ENCODE measurements around the gene STRN4. TPM values are rescaled to one million over a fixed set of nuclear protein-coding genes. Genes with fewer than 3 reads are reported as not detected.

The STRN4 gene, protein sequence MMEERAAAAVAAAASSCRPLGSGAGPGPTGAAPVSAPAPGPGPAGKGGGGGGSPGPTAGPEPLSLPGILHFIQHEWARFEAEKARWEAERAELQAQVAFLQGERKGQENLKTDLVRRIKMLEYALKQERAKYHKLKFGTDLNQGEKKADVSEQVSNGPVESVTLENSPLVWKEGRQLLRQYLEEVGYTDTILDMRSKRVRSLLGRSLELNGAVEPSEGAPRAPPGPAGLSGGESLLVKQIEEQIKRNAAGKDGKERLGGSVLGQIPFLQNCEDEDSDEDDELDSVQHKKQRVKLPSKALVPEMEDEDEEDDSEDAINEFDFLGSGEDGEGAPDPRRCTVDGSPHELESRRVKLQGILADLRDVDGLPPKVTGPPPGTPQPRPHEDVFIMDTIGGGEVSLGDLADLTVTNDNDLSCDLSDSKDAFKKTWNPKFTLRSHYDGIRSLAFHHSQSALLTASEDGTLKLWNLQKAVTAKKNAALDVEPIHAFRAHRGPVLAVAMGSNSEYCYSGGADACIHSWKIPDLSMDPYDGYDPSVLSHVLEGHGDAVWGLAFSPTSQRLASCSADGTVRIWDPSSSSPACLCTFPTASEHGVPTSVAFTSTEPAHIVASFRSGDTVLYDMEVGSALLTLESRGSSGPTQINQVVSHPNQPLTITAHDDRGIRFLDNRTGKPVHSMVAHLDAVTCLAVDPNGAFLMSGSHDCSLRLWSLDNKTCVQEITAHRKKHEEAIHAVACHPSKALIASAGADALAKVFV
- polyA plus RNA-seq (ENCODE audit: insufficient read length in 12 of 12) = 10 to 100 TPM in 11 of 12 donors, not detected in 1; 40.0 to 75.7 (median 44.8) TPM
- long read RNA-seq, donor 1, transcript STRN4-222 (1 exons, 2,240 nt) = major isoform, 26 of 50 reads
- long read RNA-seq, donor 1, partial matches to known transcripts = 18 of 50 reads
- long read RNA-seq, donor 1, other reads (novel, unspliced or antisense) = 0 of 50 reads
- long read RNA-seq, donor 2, transcript STRN4-222 (1 exons, 2,240 nt) = major isoform, 18 of 21 reads
- long read RNA-seq, donor 2, partial matches to known transcripts = 0 of 21 reads
- long read RNA-seq, donor 2, other reads (novel, unspliced or antisense) = 0 of 21 reads
- long read RNA-seq, donor 3, transcript STRN4-222 (1 exons, 2,240 nt) = major isoform, 9 of 10 reads
- long read RNA-seq, donor 3, partial matches to known transcripts = 0 of 10 reads
- long read RNA-seq, donor 3, other reads (novel, unspliced or antisense) = 0 of 10 reads
- long read RNA-seq, donor 4, transcript STRN4-222 (1 exons, 2,240 nt) = major isoform, 11 of 14 reads
- long read RNA-seq, donor 4, partial matches to known transcripts = 0 of 14 reads
- long read RNA-seq, donor 4, other reads (novel, unspliced or antisense) = 0 of 14 reads
- long read RNA-seq, donor 5, transcript STRN4-222 (1 exons, 2,240 nt) = major isoform, 13 of 21 reads
- long read RNA-seq, donor 5, partial matches to known transcripts = 0 of 21 reads
- long read RNA-seq, donor 5, other reads (novel, unspliced or antisense) = 0 of 21 reads
- long read RNA-seq, donor 6, transcript STRN4-222 (1 exons, 2,240 nt) = major isoform, 7 of 13 reads
- long read RNA-seq, donor 6, partial matches to known transcripts = 0 of 13 reads
- long read RNA-seq, donor 6, other reads (novel, unspliced or antisense) = 0 of 13 reads
- long read RNA-seq, donor 7, transcript STRN4-222 (1 exons, 2,240 nt) = major isoform, 10 of 11 reads
- long read RNA-seq, donor 7, partial matches to known transcripts = 0 of 11 reads
- long read RNA-seq, donor 7, other reads (novel, unspliced or antisense) = 0 of 11 reads
- long read RNA-seq, donor 8, transcript STRN4-222 (1 exons, 2,240 nt) = major isoform, 7 of 14 reads
- long read RNA-seq, donor 8, partial matches to known transcripts = 0 of 14 reads
- long read RNA-seq, donor 8, other reads (novel, unspliced or antisense) = 0 of 14 reads
- long read RNA-seq, donor 9, transcript STRN4-222 (1 exons, 2,240 nt) = major isoform, 10 of 15 reads
- long read RNA-seq, donor 9, partial matches to known transcripts = 0 of 15 reads
- long read RNA-seq, donor 9, other reads (novel, unspliced or antisense) = 0 of 15 reads
- long read RNA-seq, donor 10, partial matches to known transcripts = 0 of 6 reads
- long read RNA-seq, donor 10, other reads (novel, unspliced or antisense) = 0 of 6 reads
- long read RNA-seq, donor 11, partial matches to known transcripts = 5 of 15 reads
- long read RNA-seq, donor 11, other reads (novel, unspliced or antisense) = 0 of 15 reads

DNA sequence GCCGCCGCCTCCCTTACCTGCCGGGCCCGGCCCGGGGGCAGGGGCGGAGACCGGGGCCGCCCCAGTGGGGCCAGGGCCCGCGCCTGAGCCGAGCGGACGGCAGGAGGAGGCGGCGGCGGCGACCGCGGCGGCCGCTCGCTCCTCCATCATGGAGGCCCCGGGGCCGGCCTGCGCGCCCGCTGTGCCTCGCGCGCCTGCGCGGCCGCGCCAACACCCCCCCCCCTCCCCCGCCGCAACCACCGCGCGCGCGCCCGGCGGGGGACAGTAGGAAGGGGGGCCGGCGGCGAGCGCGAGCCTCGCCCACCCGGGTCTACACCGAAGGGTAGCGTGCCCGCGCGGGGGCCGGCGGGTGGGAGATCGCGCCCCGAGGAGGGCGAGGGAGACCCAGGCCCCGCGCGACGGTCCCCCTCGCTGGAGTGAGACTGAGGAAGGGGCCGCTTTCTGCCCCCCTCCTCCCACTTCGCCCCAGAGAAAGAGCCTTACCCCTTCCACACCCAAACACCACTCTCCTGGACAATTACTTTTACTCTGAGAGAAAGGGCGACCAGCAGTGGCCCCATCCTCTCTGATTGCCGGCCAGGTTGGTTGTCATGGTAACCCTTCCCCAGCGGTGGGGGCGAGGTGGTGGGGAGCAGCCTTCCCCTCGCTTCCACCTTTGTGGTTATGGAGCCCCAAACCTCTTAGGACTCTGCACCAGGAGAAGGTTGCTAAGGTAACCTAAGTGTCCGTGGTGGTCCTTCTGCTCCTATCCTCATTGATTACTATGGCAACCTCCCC, at the start of gene STRN4:
TSS of gene STRN4 (minus strand) at position 170 of the 777 bp plus-strand sequence. CDS start at position 150, 20 bp downstream.
- no peak for DNase-seq

DNA sequence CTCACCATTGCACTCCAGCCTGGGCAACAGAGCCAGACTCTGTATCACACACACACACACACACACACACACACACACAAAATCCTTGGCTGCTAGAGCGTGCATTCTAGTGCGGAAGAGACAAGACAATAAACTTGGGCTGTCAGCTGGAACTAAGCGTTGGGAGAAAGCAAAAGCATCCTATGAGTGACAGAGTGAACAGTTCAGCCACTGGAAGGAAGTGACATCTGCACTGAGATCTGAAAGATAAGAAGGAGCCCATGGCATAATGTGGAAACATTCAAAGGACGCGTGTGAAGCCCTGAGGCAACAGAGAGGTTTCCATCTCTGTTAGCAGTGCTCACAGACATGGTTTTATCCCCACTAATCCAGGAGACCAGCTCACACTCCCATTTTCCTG, 45.7 kb upstream of the STRN4 start:
- DNase-seq = no peak

DNA sequence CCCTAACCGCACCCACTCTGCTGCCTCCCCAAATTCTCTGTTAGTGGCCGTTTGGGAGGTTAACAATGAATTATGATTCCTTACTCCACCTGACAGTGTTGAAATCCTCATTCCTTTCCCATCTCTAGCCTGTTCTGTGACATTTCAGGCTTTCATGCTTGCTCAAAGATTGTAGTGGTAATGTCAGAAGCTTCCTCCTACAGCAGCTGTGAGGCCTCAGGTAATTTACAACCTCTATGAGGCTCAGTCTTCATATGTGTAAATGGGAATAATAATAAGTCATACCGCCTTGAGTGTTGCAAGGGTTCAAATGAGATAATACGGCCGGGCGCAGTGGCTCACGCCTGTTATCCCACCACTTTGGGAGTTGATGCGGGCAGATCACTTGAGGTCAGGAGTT, 43.1 kb upstream of the STRN4 start:
- DNase-seq = no peak

DNA sequence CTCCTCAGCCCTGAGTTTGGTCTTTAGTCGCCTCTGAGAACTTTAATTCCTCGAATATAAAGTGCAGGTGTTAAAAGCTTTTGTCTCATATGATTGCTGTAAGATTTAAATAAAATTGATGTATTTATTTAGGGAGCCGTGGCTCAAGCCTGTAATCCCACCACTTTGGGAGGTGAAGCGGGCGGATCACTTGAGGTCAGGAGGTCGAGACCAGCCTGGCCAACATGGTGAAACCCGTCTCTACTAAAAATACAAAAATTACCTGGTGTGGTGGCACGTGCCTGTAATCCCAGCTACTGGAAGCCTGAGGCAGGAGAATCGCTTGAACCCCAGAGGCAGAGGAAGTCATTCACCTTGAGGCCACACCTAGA, 42.7 kb upstream of the STRN4 start:
- DNase-seq = no peak

DNA sequence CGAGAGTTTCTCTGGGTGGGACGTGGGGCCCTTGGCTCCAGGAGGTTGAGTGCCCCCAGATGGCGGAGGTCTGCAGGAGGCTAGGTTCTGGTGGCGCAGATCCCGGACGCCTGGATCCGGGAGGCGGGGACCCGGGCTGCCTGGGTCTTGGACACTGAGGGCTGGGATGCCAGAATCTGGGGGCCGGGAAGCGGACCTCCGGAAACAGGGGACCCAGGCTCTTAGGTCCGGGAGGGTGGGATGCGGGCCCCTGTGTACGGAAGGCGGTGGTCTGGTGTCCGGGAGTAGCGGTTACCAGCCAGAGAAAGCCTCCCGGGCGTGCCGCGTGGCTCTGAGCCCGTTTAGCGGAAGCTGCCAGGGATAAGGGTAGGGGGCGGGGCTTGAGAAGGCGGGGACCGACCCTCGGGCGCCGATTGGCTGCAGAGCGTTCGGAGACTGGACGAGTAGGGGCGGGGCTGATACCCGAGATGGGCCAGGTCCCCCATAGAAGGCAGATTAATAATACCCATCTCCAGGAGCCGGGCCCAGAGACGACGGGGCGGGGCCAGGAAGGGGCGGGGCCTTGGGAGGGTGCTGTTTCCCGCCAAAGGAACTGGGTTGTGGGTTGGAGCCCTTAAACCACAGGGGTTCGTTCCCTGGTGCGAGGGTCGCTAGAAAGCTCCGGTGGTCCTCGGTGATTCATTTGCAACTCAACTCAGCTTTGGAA, 42.2 kb upstream of the STRN4 start, which contains the start of gene SLC1A5:
TSS of gene SLC1A5 (minus strand) at position 333 of the 706 bp plus-strand sequence. CDS start 629 bp downstream, outside the sequence.
- DNase-seq = peak; percentile 92

DNA sequence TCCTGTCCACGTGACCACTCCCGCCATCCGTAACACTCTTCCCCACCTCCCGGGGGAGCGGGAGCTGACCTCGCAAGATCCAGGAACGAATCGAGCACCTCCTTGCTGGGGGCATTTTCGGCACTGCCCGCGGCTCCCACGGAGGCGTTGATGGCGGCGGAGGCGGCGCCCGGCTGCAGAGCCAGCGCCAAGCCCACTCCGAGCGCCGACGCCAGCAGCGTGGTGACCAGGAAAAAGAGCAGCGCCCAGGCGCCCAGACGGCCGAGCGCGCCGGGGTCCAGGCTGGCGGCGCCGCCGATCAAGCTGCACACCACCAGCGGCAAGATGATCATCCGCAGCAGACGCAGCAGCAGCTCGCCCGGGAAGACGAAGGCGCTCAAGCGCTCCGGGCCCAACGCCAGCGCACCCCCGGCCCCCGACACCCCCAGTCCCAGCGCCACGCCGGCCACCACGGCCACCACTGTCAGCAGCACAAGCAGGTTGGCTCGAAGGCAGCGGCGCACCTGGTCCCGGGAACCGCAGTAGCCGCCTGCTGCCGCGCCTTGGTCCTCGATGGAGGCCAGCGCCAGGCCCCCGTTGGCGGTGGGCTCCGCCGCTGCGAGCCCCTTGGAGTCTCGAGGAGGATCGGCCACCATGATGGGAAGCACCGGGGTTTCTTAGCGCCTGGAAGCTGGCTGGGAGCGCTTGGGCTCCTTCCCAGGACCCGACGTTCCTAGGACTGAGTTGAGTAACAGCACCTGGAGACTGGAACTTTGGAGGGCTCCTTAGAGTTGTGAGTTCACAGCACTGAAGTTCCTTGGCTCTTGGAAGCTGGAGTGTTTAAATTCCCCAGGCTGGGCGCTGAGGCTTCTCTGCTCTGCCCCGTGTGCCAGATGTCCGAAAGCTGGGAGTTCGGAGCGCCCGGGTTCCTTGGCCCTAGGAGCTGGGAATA, 41.3 kb upstream of the STRN4 start:
- DNase-seq = peak; percentile 53

DNA sequence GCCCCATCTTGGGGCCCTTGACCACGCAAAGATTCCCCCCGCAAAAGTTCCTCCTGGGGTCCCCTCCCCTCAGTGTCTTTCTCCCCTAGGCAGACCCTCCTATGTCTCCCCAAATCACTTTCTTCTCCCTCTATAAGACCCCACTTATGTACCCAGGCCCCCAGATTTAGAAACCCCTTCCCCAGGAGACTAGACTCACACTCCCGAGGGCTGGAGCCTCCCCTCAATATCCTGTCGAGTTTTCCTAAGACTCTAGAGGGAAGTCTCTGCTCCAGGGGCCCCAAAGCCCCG, 40.7 kb upstream of the STRN4 start:
- no peak for DNase-seq

DNA sequence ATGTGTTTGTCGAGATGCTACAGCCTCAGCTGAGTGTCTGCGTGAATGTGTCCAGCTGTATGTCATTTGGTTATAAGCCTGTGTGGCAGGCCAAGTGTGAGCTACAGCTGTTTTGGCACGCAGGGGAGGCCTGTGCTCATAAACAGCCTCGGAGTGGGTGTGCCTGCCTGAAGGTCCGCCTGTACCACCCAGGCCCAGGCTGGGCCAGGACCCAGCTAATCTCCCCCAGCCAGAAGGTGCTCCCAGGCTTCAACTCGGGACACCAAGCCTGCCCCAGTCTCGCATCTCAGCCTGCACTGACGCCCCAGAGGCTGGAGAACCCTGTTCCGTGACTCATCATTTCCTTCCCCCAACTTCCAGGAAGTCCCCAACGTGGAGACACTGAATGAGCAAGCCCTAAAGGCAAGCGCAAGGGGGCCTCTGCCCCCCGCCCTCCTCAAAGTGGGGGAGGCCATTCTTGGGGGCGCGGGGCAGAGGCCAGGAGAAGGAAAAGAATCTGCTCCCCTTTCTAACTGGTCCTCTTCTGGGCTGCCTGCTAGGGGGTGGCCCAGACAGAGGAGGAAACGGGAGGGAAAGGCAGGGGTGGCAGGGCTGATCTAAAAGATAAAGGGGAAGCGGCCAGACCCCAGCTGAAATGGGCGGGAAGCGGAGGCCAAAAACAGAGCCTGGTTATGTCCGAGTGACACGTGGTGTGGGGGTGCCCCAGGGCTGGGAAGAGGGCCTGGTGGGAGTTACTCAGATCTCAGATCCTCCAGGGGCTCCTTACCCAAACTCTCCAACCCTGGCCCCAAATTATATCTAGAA, 40.2 kb upstream of the STRN4 start:
- DNase-seq = peak; percentile 85

DNA sequence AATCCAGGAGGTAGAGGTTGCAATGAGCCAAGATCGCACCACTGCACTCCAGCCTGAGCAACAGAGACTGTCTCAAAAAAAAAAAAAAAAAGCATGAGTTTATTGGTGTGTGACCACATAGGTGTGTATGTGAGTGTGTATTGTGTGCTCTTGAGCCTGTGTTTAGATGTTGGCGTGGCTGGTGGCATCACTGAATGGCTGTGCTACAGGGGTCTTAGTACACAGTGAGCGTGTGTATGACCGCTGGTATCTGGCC, 39.7 kb upstream of the STRN4 start:
- DNase-seq = no peak

DNA sequence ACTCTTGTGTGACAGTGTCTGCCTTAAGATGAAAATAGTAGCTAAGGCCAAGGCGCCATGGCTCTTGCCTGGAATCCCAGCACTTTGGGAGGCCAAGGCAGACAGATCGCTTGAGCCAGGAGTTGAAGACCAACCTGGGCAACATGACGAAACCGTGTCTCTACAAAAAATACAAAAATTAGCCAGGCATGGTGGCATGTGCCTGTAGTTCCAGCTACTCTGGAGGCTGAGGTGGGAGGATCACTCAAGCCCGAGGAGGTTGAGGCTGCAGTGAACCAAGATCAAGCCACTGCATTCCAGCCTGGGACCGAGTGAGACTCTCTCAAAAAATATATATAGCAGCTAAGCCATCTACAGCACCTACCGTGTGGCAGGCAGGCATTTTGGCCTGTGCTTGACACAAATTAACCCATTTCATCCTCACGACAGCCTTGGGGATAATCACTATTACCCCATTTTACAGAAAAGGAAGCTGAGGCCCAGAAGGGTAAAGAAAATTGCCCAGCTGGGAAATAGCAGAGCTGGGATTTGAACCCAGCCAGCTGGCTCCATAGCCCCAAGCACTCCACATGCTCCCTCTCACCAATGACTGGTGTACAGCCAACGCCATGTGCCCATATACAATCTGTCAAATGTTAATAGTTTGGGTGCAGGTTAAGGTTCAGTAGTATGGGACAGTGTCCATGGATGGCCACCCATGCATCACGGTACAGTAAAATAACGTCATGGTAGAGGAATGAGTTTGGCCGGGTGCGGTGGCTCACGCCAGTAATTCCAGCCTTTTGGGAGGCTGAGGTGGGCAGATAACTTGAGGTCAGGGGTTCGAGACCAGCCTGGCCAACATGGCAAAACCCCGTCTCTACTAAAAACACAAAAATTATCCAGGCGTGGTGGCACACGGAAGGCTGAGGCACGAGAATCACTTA, 39.1 kb upstream of the STRN4 start:
- DNase-seq = no peak

DNA sequence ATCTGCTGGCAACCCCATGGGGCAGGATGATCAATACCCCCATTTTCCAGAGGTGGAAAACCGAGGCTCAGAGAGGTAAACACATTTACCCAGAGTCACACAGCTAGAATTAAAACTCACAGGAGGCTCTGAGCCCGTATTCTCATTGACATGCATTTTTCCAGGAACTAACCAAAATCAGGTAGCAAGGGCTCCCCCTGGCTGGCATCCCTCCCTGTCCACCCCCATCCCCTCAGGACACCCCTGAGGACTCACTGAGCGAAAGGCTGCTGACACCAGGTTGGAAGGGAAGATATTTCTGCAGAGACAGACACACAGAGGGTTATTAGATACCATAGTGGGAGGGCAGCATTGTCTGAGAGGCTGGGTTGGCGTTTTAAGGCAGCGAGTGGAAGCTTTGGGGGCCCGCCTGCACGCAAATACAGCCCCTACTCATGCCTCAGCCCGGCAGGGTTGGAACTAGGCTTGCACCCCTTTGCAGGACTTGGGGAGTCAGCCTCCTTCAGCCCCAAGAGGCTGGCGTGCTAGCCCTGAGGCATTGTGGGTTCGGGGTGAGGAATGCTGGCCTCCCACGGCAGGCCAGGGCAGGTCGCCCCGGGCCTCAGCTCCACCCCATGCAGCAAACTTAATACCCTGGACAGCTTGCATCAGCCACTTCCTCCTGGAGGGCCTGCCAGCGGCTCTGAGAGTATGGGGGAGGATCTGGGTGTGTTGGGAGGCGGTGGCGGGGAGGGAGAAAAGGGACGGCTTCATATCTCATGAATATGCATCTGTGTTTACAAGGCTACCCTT, 38.2 kb upstream of the STRN4 start:
- DNase-seq = peak; percentile 36

DNA sequence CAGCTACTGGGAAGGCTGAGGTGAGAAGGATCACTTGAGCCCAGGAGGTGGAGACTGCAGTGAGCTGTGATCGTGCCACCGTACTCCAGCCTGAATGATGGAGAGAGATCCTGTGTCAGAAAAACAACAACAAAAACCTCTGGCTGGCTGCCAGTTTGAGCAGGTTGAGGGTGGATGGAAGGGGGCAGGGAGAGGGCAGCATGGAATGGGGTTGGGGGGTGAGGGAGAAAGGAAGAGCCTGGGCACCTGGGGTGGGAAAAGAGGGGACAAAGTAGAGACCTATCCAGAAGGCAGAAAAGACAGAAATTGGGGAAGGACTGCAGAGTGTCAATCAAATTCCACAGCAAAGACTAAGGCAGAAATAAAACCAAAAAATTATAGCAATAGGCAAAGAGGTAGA, 37.4 kb upstream of the STRN4 start:
- no peak for DNase-seq

DNA sequence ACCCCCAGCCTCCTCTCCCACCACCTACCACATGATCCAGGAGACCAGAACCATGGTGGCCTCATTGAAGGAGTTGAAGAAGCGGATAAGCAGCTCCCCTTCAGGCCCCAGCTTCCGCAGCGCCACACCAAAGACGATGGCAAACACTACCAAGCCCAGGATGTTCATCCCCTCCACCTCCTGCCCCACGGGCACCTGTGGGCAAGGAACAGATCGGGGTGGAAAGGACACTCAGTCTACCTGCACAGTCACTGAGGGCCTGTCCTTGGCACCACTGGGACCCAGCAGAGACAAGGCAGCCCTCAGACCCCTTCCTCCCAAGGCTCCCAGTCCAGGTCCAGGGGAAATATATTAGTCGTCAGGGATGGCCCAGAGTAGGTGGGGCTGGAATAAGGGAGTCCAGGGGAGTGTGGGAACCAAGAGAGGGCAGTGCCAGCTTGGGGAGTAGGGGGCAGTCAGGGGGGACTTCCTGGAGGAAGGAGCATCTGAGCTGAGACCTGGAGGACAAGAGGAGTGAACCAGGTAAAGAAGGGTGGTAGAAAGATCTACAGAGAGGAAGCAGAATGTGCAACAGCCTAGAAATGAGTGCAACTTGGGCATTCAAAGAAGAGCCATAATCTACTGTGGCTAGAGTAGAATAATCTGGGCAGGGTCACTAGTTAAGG, 36.2 kb upstream of the STRN4 start:
- no peak for DNase-seq

Data from muscle of arm (tissue), 14 donors.